Measurements from ENCODE around the gene USE1.

DNA sequence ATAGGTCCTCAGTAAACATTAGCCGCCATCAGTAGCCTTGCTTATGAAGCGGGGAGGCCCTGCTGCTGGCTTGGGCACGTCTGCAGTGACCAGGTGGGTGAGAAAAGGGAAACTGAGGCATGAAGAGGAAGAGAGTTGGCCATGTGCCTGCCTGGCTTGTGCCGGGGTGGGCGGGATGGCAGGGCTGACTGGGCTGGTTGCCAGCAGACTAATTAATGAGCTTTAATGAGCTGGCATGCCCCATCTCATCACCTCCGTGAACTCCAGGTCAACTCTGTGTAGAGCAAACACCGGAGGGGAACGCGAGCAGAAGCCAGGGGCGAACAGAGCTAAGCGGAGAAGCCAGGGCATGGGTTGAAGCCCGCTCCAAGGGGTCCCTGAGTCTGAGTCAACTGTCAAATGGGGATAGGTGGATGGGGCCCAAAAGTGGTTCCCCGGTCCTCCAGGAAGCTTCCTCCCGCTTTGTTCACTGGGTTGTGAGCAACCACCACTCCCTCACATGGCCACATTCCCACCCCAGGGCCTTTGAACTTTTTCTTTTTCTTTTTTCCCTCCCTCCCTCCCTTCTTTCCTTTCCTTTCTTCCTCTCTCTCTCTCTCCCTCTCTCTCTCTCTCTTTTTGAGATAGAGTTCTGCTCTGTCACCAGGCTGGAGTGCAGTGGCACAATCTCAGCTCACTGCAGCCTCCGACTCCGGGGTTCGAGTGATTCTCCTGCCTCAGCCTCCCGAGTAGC lies 21.8 kb downstream of the USE1 start:
- TF ChIP-seq CTCF (IDR thresholded peaks at IDR 0.05; ENCODE audit: insufficient read depth, low read depth, low read length) (no peak), EZH2 (IDR thresholded peaks at IDR 0.05; ENCODE audit: insufficient read depth, low read length) (no peak)
